GM19468 (cell line): Measurements from ENCODE around the gene REG1B.

Experiments used
- ATAC-seq: cut with Tn5 transposase; IDR thresholded peaks from one replicate; pipeline ENCODE4 v1.9.1; 2021; ENCODE audit warnings: mild to moderate bottlenecking, moderate library complexity, moderate number of reproducible peaks; ENCODE audit not compliant: unreplicated experiment; ENCODE audit errors: extremely low read depth

REG1B gene, protein sequence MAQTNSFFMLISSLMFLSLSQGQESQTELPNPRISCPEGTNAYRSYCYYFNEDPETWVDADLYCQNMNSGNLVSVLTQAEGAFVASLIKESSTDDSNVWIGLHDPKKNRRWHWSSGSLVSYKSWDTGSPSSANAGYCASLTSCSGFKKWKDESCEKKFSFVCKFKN

DNA sequence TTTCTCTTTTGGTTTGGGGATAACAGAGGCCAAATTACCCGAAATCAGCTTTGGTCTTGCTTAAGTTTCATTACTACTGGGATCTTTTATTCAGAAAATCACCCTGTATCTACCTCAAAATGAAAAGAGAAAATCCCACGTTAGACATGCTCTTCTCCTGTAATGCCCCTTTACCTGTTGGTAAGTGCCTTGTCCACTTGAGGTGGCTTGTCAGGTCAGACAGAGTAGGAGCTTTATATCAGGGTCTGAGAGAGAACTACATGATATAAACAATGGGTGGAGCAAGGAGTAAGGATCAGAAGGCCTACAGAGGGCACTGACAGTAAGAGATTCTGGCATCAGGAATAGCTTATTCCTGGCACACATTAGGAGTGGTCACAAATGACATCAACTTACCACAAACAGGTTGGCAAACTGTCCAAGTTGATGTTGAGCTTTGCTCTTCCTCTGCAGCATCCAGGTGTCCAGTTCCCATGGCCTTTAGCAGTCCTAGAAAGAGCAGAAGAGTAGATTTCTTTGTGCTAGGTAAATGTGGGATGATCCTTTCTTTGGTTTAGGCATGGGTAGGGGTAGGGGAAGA is at the start of gene REG1B:
REG1B (minus strand) TSS at position 209 of the 580 bp plus-strand sequence. CDS start 381 bp downstream, outside the sequence.
- ATAC-seq: no peak

DNA sequence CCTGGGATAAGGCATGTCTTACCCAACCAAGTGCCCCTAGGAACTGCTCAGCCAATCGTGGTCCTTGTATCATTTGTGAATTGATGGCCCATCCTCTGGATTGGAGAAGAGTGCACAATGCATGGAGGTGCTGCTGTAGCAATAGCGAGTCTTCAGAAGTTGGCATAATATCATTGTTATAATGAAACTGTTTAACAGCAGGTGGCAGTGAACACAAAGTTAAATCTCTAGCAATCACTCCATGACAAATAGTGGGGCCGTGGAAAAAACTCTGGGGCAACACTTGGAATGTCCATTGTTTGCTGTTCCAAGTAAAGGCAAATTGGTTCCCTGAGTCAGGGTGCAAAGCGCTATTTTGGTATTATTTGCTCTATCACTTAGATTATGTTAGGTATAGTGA is 43.9 kb upstream of the REG1B start:
- ATAC-seq: no peak

DNA sequence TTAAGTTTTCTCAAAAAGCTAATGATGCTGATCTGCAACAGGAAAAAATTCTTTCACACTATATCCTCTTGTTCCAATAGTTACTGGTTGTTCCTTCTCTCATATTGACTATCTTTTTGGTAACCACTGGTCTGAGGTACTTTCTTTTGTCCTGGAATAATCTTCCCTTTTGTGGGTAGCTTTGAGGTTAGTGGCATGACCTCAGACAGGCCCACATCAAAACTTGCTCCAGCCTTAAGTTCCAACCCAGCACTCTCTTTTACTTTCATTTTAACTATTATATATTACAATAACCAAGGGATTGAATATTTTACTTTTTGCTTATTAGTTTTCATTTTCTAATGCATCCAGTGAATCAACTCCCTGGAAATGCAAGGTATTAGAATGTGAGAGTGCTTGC is 42.0 kb upstream of the REG1B start:
- ATAC-seq: no peak

DNA sequence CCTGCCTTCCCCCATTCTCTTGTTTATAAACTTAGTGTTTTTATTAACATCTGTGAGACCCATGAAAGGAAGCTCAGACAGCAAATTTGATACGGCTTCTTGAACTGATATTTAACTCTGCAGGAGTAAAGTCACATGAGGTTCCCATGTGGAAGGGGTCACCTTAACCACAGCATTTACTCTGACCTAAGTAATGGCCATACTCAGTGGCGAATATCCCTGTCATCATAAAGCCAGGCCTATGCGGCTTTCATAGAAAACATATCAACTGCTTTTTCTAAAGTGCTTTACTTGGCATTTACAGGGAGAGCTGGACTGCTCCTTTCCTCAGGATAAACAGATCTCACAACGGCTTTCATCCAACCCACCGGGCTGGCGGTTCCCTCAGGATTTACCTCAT is 41.5 kb upstream of the REG1B start:
- no peak for ATAC-seq

DNA sequence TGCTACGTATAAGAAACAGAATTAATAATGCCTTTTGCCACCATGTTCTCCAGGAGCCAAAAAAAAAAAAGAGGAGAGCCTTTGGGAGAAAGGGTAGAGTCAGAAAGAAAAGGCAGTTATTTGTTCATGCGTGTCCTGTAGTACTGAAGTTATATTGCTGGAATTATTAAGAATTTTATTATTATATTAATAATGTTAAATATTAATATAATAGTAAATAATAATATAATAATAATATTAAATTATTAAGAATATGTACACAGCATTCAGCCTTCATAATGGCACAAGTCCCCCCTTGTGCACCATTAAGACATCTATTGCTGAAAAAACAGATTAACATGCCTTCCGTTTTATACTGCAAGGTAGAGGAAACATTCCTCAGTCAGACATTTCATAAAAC is 40.6 kb upstream of the REG1B start:
- ATAC-seq: no peak

DNA sequence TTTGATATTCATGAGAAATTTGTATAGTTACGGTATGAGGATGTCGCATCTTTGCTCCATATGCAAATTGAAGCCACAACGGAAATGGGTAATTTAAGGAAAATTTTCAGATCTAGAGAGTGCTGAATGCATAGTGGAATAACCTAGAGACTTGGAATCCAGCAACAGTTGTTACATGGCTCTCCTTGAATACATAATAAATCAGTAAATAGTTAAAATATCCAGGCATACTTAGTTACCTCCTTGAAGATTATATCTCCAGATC is 37.9 kb upstream of the REG1B start:
- ATAC-seq: no peak

DNA sequence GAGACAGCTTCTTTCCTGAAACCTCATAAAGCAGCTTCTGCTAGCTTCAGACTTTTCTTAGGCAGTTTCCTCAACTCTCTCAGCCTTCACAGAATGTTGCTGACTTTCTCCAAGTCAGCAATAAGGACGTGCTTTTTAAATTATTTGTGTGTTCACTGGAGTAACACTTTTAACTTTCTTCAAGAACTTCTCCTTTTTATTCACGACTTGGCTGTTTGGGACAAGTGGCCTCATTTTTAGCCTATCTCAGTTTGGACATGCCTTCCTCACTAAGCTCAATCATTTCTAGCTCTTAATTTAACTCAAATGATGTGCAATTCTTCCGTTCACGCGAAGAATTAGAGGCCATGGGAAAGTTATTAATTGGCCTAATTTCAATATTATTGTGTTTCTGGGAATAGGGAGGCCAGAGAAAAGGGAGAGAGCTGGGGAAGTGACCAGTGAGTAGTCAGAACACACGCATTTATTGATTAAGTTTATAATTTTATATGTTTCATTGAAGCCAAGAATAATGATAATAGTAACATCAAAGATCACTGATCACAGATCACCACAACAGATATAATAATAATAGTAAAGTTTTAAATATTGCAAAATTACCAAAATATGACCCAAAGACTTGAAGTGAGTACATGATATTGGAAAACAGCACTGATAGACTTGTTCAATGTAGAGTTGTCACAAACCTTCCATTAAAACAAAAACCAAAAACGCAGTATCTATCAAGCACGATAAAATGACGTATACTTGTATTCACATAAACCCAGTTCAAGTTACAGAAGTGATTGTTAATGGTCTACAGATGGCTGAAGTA is 37.3 kb upstream of the REG1B start:
- no peak for ATAC-seq

DNA sequence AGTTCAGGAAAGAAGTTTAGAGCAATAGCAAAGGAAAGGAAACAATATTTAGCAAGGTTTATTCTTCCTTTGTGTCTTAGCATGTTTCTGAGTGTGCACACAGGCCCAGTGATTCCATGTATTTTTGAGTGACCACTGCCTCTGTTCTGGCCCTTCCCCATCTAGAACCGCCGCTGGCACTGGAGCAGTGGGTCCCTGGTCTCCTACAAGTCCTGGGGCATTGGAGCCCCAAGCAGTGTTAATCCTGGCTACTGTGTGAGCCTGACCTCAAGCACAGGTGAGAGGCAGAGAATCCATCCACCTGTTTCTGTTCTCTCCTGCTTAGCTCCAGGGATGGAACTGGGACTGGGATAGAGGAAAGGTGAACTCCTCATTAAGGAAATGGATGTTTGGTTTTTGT is 34.9 kb upstream of the REG1B start:
- no peak for ATAC-seq

DNA sequence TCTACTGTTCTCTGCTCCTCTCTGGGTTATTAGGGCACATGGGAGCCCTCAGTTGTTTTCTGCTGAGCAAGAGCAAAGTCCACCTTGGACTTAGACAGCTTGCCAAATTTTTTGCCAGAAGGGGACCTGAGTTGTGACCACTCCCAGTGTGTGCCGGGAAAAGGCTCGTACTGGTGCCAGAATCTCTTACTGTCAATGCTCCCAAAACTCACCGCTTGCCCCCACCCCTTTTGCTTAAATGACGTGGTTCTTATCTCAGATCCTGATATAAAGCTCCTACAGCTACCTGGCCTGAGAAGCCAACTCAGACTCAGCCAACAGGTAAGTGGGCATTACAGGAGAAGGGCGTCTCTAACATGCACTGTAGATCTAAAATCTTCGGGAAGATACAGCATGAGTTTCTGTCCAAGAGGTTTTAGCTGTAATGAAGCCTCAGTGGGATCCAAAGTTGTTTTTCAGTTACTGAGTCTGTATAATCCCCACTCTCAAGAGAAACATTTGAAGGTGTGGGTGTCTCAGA is 32.5 kb upstream of the REG1B start, which contains the start of gene REG1A:
REG1A (plus strand) TSS at position 295 of the 520 bp plus-strand sequence. CDS start 374 bp downstream, outside the sequence.
- no peak for ATAC-seq

DNA sequence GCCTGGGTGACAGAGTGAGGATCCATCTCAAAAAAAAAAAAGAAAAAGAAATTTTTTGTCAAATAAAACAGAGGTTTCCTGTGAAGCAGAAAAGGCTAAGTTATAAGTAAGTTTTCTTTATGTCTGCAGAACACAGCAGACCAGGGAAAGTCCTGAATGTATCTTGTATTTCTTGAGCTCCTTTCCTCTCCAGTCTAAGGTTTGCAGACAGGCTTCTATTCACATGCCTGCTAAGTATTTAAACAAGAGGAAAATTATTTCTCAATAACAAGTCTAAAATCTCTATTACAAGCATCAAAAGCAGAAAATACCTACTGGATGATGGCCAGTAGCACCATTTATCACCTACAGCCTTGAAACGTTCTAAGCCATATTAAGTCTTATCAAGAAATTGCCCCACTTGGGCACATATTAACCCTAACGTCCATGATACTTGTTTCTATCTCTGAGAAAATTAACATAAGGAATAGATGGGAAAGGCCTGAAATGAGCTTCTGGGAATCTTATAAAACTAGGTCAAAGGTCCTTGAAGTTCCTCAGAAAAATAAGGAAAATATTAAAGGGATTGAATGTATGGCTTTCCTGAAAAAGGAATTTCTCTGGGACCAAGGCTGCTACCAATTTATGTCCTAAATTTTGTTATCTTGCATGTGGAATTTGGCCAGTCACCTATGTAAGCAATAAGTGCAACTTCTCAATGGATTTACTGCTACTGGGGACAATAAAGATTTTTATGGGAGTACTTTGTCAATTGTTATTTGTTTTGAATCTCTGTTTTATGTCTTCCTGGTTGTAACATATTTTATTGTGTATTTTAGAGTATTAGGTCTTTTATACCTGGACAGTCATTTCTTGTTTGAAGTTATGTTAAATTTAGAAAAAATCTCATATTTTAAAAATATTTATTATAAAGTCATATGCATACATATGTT is 29.5 kb upstream of the REG1B start:
- ATAC-seq: no peak

DNA sequence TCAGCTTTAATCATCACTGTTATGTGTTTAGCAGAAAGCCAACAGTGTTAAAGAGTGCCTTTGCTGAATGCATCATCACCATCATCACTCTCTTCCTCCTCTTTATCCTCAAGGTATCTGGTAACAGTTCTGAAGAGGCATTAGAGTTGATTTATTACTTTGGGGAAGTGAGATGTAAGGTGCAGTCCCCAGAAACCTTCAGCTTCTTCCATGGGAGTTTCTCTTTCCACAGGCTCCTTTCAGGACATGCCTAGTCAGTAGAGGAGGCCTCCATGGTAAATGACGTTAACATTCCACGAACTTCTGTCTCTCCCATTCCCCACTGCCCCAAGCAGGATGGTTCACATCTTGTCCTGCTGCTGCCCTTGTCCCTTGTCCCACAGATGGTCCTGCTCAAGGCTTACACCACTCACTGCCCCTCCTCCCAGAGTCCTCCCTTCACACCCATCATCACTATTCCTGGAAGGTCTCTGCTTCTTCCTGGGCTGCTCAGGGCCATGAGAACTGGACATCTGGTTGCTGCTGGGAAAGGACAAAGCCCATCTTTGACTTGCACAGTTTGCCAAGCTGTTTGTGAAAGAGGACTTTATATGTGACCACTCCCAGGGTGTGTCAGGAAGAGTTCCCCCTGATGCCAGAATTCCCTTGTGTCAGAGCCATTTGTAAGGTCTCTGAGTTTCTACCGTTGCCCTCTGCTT is 27.2 kb upstream of the REG1B start:
- ATAC-seq: no peak

DNA sequence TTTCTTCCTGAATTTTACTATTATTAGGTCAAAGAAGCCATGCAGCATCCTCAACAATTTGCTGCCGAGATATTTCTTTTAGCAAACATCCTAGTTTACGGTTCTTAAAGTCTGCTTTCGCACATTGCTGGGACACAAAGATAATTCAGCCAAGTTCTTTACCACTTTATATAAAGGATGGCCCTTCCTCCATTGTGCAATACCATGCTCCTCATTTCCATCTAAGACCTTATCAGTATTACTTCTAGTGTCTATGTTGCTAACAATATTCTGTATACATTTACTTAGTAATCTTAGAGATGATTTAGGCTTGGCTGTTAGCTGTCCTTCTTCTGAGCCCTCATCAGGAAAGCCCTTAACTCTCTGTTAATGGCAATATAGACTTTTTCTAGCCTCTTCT is 24.5 kb upstream of the REG1B start:
- ATAC-seq: no peak

DNA sequence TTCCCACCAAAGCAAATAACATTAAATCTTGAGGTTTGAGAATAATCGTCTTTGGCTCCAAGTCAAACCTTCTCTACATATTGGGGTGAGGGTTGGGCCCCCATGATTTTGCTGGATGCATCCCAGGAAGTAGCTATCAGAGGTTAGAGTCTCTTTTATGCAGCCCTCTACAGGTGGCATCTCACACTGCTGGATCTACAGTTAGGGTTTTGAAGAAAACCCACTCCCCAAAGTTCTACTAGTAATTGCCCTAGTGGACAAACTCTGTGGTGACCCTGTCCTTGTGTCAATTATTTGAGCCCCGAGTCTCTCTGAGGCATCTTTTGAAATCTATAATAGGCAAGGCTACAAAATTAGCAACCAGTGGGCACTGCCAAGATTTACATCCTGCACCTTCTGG is 17.5 kb upstream of the REG1B start:
- no peak for ATAC-seq

DNA sequence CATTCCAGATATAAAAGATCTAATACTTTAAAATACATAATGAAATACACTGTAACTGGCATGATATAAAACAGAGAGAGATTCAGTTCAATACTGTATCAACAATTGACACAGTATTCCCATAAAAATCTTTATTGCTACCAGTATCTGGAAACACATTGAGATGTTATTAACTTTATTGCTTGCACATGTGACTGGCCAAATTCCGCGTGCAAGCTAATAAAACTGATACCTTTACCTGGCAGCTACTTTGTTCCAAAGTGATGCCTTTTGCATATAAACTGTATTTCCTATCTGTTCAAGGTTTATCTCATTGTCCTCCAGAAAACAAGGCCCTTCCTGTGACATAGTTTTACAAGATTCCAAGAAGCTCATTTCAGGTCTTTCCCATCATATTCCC is 15.4 kb upstream of the REG1B start:
- no peak for ATAC-seq

DNA sequence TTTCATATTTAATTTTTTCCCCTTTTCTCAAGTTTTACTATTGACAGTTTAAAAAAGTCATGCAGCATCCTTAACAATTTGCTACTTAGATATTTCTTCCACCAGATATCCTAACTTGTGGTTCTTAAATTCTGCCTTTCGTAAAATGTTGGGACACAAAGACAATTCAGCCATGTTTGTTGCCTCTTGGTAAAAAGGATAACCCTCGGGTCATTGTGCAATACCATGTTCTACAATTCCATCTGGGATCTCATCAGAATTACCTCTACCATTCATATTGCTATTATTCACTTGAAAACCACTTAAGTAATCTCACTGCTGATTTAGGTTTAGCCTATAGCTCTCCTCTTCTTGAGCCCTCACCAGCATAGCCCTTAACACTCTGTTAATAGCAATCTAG is 13.2 kb upstream of the REG1B start:
- no peak for ATAC-seq

DNA sequence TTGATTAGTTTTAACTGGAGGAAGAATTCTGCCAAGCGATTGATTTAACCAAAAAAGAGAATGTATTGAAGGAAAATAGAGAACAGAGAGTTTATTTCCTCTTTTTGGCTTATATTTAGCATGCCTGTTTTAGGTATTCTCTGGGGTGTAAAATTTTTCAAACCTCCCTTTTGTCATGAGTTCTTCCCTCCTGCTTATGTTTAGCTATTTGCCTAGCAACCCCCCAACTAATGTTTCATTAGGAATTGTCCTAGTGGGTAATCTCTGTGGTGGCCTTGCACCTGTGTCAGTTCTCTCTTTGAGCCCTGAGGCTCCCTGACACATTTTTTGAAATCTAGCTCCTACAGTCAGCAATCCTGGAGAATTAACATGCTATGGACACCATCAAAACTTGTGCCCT is 12.5 kb upstream of the REG1B start:
- ATAC-seq: no peak

DNA sequence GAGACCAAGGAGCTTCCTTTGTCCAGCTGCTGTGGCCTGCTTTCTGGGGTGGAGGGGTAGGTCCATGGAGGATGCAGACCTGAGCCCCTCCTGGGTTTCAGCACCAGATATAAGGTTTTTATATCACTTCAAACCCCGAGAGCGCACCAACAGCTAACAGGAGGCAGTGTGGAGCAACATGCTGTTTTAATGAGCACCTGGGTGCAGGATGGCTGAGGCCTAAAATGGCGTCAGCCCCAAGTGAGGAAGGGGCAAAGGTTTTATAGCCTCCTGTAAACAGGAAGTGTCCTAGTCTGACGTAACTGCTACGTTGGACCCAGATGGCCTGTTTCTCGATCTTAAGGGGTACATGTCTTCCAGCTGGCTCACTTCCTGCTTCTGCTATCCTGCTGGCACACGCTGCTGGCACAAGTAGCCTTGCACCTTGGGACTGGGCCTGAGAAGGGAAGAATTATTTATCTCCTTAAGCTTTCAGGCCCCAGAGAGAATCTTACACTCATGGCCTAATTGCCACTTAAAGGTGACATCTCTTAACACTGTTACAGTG is 11.4 kb upstream of the REG1B start:
- no peak for ATAC-seq

DNA sequence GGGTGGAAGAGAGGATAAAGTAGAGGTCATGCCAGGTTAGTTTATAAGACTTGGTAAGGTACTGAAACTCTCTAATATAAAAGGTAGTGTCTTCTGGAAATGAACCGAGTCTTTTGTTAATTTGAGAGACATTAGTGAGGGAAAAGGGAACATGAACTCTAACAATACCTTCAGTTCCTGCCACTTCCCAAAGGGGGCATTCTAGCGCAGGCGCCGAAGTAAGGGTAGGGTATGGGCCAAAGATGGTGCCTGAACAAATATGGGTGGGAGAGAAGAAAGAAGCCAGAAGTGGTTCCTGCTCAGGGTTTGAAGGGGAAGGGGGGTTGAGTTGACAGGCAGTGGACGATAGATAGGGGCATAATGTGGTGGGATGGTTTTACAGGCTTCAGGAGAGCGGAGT is 10.1 kb upstream of the REG1B start:
- no peak for ATAC-seq

DNA sequence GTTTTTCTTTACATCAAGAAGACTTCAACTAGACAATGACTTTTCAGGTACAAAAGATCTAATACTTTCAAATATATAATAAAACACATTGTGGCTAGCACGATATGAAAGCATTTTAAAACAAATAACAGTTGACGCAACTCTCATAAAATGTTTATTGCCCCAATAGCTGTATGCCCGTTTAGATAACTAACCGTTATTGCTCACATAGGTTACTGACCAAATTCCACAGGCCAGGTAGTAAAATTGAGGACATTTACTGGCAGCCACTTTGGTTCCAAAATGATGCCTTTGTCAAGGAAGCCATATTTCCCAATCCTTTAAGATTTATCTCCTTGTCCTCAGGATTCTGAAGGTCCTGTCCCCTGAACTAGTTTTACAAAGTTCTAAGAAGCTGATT is 2.9 kb upstream of the REG1B start:
- no peak for ATAC-seq

DNA sequence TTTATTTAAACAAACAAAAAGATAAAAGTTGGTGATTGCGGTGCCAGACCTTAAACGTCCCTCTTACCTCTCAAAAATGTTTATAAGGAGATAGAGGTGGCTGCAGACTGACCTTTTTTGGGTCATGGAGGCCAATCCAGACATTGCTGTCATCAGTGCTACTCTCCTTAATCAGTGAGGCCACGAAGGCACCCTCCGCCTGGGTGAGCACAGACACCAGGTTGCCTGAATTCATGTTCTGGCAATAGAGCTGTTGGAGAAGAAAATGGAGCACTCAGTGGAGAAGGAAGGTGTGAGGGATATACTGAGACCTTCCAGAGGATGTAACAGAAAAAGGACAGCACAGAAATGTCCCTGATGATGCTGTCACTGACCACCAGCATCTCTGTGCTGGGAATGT is 1.5 kb downstream of the REG1B start:
- no peak for ATAC-seq
